ENCODE data around the gene ERG. TPM values are rescaled to one million over a fixed set of nuclear protein-coding genes. Genes with fewer than 3 reads are reported as not detected.

The ERG gene
- total and polyA plus RNA-seq, 4 donors, result 8.6 to 30.3 (median 21.0) TPM

DNA sequence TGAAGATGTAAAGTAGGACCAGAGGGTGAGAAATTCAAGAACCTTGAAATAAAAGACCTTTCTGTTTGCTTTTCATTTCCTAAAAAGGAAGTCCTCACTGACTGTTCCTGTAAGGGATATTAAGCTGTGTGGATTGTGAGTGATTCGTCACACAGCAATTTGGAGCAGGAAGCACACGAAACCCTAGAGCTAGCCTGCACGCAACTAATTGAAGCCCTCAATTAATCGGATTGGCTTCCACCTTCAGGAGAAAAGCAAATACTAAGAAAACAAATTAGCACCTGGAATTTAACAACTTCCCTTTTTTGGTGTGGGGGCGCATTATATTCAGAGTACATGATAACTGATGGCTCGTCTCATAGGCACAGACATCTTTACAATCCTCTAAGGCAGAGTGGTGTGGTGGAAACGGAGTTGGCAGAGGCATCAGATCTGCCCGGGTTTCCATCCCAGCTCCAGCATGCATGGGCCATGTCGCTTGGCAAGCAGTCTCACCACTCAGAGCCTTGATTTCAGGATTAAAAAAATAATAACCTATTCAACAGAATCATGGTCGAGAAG, 146.2 kb downstream of the ERG start:
- no peaks in the 10 kb centered on the region for H3K27me3 ChIP-seq (ENCODE audit: control insufficient read depth in 3 of 3, insufficient read depth in 3 of 3, low read length in 2 of 3)
- no peaks in the 10 kb centered on the region for H3K36me3 ChIP-seq (ENCODE audit: control insufficient read depth in 4 of 4, insufficient read depth in 4 of 4, low read length in 4 of 4)
- no peak overlapping the region for H3K9ac ChIP-seq (ENCODE audit: insufficient read depth in 1 of 2, low read length in 2 of 2)
- H3K4me3 ChIP-seq, result no peak overlapping the region
- H3K9me3 ChIP-seq (ENCODE audit: control insufficient read depth in 4 of 4, insufficient read depth in 3 of 4, low read length in 3 of 4), result no peaks in the 10 kb centered on the region
- peak overlapping the region in 1 of 2 donors; percentile 40 for H3K27ac ChIP-seq (ENCODE audit: low read depth in 1 of 2, low read length in 1 of 2)
- DNase-seq, result peak in 1 of 3 donors; percentile 24
- no peak for TF ChIP-seq CTCF (IDR thresholded peaks at IDR 0.05; ENCODE audit: control extremely low read depth, extremely low read depth)
- ATAC-seq (ENCODE audit: insufficient read depth, low FRiP score), result peak; percentile 56
- WGBS, 2 donors, result 28 to 30% methylated on average over 10 of the region's 10 CpGs
- H3K4me1 ChIP-seq (ENCODE audit: control insufficient read depth in 5 of 5, insufficient read depth in 5 of 5, low read length in 5 of 5), result peaks cover 0 to 26% (median 11%) of the 10 kb centered on the region in 5 donors

- H3K9ac ChIP-seq (ENCODE audit: insufficient read depth in 1 of 2, low read length in 2 of 2), result no peak overlapping the region
- TF ChIP-seq CTCF (IDR thresholded peaks at IDR 0.05; ENCODE audit: control extremely low read depth, extremely low read depth), result no peak
- H3K4me3 ChIP-seq, result no peak overlapping the region
- H3K4me1 ChIP-seq (ENCODE audit: control insufficient read depth in 5 of 5, insufficient read depth in 5 of 5, low read length in 5 of 5), result peaks cover 0 to 26% (median 11%) of the 10 kb centered on the region in 5 donors
- ATAC-seq (ENCODE audit: insufficient read depth, low FRiP score) (no peak), DNase-seq (no peak)
- H3K27ac ChIP-seq (ENCODE audit: low read depth in 1 of 2, low read length in 1 of 2), result peak overlapping the region in 1 of 2 donors; percentile 23
- WGBS, 2 donors, result 84 to 94% methylated on average over 16 of the region's 16 CpGs
- H3K36me3 ChIP-seq (ENCODE audit: control insufficient read depth in 4 of 4, insufficient read depth in 4 of 4, low read length in 4 of 4), result no peaks in the 10 kb centered on the region
- no peaks in the 10 kb centered on the region for H3K27me3 ChIP-seq (ENCODE audit: control insufficient read depth in 3 of 3, insufficient read depth in 3 of 3, low read length in 2 of 3)
- no peaks in the 10 kb centered on the region for H3K9me3 ChIP-seq (ENCODE audit: control insufficient read depth in 4 of 4, insufficient read depth in 3 of 4, low read length in 3 of 4)
These were observed 146.9 kb downstream of the ERG start for GRCh38 chr21:38351176-38351959.

DNA sequence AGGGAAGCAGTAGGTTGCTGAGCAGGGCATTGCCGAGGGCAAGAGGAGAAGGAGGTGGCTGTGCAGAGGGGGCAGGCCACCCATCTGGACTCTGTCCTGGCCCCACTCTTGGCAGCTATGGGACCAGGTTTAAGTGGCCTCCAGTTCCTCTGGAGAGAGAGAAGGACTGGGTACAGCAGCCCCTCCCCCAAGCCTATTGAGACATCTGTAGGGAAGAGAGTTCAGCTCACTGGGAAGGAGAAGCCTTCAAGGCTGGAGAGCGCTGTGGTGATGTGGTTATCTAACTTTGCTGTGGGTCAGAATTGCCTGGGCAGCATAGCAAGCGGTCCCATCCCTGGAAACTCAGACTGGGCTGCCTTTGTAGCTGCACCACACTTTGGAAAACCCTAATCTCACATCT, 147.6 kb downstream of the ERG start:
- DNase-seq (no peak), ATAC-seq (ENCODE audit: insufficient read depth, low FRiP score) (no peak)
- Histone ChIP-seq H3K4me1 (ENCODE audit: control insufficient read depth in 5 of 5, insufficient read depth in 5 of 5, low read length in 5 of 5) (peaks cover 0 to 24% (median 11%) of the 10 kb centered on the region in 5 donors), H3K27ac (ENCODE audit: low read depth in 1 of 2, low read length in 1 of 2) (peak overlapping the region in 1 of 2 donors; percentile 35), H3K36me3 (ENCODE audit: control insufficient read depth in 4 of 4, insufficient read depth in 4 of 4, low read length in 4 of 4) (no peaks in the 10 kb centered on the region), H3K9me3 (ENCODE audit: control insufficient read depth in 4 of 4, insufficient read depth in 3 of 4, low read length in 3 of 4) (no peaks in the 10 kb centered on the region), H3K9ac (ENCODE audit: insufficient read depth in 1 of 2, low read length in 2 of 2) (no peak overlapping the region), H3K4me3 (no peak overlapping the region), H3K27me3 (ENCODE audit: control insufficient read depth in 3 of 3, insufficient read depth in 3 of 3, low read length in 2 of 3) (no peaks in the 10 kb centered on the region)
- 67% methylated on average over 3 of the region's 3 CpGs for WGBS, 2 donors
- TF ChIP-seq CTCF (IDR thresholded peaks at IDR 0.05; ENCODE audit: control extremely low read depth, extremely low read depth), result no peak
